ENCODE results near the gene LRRC8C.

DNA sequence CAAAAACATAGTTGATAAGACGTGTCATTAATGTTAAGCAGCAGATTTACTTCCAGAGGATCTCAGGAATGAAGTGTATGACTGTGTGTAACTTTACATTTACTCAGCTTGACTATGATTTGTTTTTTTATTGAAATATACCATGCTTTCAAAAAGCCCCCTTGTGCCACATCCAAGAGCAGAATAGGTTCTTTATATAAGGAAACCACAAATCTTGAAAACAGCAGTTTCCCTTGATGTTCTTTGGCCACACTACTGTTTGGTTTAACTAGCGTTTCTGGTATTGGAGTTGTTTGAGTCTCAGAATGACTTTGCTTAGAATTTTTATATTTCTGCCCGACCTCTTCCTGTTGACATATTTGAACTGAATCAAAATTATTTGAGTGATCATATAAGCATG lies 25.0 kb downstream of the LRRC8C start:
- TF ChIP-seq, protein P1, sequence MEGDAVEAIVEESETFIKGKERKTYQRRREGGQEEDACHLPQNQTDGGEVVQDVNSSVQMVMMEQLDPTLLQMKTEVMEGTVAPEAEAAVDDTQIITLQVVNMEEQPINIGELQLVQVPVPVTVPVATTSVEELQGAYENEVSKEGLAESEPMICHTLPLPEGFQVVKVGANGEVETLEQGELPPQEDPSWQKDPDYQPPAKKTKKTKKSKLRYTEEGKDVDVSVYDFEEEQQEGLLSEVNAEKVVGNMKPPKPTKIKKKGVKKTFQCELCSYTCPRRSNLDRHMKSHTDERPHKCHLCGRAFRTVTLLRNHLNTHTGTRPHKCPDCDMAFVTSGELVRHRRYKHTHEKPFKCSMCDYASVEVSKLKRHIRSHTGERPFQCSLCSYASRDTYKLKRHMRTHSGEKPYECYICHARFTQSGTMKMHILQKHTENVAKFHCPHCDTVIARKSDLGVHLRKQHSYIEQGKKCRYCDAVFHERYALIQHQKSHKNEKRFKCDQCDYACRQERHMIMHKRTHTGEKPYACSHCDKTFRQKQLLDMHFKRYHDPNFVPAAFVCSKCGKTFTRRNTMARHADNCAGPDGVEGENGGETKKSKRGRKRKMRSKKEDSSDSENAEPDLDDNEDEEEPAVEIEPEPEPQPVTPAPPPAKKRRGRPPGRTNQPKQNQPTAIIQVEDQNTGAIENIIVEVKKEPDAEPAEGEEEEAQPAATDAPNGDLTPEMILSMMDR (IDR thresholded peaks at IDR 0.05): no peak
- no peak for TF ChIP-seq POLR2A (IDR thresholded peaks at IDR 0.05)
